GM19455 (cell line): Measurements from ENCODE around the gene KNOP1.

Experiments used
- ATAC-seq: cut with Tn5 transposase; IDR thresholded peaks from one replicate; pipeline ENCODE4 v1.9.1; 2021; ENCODE audit not compliant: unreplicated experiment

KNOP1 gene

GRCh38 chr16:19717741-19718623 is at the start of gene KNOP1, which contains the start of gene IQCK:
KNOP1 (minus strand) TSS chr16:19718227; CDS start chr16:19715035, 3,192 bp downstream.
IQCK (plus strand) TSS chr16:19718271; CDS start chr16:19718307, 36 bp downstream.
- ATAC-seq: peak; percentile 93

DNA sequence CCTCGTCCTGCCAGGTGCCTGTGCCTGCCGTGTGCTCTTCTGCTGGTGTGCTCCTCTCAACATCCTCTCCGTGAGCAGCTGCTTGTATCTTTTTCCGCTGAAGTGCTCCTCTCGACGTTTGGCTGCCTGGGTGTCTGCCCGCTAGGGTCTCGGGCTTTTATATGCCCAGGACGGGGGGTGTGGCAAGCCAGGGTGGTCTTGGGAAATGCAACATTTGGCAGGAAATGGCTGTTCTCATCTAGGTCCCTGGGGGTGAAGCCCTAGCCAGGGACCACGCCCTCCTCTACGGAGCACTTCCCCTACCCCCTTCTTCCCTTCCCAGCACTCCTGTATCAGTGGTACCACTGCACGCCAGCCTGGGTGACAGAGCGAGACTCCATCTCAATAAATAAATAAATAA is 49.5 kb upstream of the KNOP1 start:
- no peak for ATAC-seq

DNA sequence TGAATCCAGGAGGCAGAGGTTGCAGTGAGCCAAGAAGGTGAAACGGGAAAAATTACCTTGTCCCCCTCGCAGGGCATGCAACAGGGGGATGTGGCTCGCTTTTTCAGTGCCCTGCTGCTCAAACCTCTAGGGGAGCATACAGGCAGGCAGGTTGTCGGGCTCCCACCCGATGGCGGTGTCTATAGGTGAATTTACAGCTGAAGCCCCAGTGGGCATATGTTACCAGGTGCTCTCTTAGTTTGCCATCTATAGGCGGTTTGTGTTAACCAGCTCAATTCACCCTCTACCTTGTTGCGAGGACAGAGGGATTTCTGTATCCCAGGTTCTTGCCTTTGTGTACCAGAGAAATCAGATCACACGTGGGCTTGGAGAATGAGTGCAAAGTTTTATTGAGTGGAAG is 49.0 kb upstream of the KNOP1 start:
- ATAC-seq: no peak

- no peak for ATAC-seq
Measured at GRCh38 chr16:19766554-19766884, 48.5 kb upstream of the KNOP1 start.

DNA sequence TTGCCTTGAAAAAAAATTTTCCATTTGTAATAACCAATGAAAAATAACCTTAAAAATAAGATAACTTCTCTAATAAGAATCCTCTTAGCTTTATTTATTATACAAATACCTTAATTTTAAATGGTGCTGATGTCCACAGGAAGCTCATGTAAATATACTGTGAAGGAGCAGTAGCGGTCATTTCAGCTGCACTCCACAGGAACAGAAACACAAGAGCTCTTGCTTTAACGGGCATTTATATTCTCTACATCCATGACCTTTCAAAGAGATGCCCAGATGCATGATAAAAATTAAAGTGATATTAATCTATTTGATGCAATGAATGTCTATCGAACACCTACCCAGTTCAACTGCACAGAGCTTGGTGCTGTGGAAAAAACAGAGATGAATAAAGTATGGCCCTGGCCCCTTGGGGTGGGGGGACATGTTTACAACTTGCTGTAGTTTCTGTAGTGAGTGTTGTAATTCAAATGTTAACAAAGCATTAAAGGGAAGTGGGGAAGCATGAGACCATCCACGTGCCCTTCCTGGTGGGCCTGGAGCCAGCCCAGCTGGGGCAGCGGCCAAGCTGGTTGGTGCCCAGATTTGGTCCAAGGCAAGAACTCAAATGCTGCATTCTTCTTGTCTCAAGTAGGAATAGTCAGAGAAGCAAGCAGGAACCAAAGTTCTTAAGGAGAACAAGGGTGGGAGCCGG is 48.0 kb upstream of the KNOP1 start:
- no peak for ATAC-seq

GRCh38 chr16:19760356-19761060 is 42.5 kb upstream of the KNOP1 start:
- no peak for ATAC-seq

DNA sequence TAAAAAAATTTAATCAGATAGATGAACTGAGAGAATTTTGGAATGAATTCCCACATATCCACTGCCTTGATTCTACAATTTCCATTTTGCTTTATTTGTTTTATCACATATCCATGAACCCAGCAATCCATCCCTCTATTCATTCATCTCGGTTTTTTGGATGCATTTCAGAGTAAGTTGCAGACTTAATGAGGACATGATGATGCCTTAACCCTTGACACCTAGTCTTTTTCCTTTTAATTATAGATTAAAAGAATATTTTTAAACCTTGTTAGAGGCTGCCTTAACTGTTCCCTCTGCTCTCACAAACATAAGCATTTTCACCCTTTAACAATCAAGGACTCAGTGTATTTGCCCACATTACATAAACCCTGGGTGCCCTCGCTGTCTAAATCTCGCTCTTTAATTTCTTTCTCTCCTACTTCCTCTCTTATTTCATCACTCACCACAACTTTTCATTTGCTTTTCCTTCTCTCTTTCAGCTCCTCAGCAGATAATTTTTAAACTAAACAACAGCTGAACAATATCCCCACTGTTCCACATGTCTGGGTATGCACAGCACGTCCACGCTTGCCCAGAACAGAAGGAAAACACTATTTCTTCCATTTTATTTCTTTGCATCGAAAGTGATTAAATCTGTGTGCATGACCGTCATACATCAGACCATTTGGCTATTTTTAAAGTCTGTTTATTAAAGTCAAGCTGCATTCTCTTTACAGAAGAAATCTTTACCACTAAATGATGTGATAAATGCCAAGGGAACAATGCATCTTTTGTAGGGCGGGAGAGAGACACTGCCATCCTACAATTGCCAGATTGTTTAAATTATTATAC is 40.0 kb upstream of the KNOP1 start:
- ATAC-seq: no peak

DNA sequence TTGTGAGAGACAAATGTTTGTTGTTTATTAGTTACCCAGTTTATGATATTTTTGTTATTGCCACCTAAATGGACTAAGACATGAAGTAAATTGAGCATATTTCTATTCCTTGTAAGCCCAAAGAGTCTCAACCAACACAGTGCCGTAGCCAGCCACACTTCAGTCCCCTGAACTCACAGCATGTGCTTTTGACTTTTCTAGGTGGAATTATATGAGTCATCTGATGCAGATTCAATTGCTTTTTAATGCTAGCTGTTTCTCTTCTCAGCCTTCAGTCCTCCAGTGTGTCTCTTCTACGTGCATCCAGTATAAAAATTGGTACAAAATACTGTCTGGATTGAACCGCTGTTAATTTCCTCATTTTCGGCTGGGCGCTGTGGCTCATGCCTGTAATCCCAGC is 39.0 kb upstream of the KNOP1 start:
- ATAC-seq: no peak

DNA sequence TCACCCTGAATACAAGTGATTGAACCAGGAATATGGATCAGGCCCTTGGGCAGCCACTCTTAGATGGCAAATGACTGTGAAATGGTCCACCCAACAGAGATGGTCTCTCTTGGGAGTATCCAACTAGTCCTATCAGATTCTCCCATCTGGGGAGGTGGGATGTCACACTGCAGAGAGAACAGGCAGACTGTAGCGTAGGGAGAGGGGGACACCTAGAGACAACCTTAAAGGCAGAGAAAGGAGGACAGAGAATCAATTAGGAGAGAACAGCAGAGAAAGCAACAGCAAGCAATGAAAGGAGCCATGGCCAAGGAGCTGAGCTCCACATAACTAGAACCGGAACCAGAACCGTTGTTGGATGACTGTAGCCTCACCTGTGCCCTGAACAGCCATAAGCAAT is 37.2 kb upstream of the KNOP1 start:
- no peak for ATAC-seq

DNA sequence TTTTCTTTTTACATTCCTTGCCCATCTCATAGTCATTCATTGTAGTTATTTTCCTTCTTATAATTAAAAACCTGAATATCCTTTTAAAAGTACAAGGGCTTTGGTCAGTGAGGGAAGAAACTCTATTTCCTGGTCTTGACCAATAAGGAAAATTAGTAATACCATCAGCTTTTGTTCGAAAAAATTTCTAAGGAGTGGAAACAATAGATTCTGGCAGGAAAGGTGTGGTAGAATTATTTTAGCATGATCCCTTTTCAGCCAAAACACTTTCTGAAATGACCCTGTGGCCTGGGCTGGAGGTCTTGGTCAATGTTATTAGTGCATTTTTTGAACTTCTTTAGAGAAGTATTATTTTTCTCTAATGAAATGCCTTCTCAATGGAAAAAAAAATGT is 36.6 kb upstream of the KNOP1 start:
- no peak for ATAC-seq

GRCh38 chr16:19753815-19754643 is 36.0 kb upstream of the KNOP1 start:
- ATAC-seq: no peak

GRCh38 chr16:19751478-19752385 is 33.7 kb upstream of the KNOP1 start:
- no peak for ATAC-seq

GRCh38 chr16:19749571-19750080 is 31.6 kb upstream of the KNOP1 start:
- ATAC-seq: no peak

DNA sequence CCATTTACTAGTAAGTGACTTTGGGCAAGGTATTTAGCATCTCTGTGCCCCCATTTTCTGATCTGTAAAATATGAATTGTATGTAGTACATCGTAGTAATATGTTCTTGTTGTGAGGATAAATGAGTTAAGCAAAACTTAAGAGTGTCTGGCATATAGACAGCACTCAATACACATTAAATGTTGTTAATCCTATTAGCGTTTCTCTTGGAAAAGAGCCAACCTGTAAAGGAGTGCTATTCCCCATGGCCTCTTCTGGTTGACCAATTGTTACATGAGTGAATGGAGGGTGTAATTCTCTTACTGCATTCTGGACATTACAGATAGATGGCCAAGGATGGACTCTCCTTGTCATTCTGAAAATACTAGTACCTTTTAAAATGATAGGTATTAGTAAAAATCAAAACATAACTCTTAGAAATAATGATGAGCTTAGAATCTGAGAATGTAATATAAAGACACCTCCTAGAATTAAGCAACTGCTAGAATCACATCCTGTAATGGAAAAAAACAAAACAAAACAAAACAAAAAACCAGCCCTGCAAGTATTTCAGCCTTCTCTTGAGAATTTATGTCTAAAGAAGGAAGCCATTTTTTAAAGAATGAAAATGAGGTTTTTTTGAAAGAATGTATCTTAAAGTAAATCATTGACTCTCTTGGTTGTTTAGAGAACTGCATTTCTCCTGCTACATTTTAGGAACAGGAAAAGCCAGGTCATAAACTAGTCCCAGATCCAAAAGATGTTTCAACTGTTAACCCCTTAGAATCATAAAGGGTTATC is 30.6 kb upstream of the KNOP1 start:
- no peak for ATAC-seq

- no peak for ATAC-seq
Measured at GRCh38 chr16:19746561-19746960, 28.5 kb upstream of the KNOP1 start.

DNA sequence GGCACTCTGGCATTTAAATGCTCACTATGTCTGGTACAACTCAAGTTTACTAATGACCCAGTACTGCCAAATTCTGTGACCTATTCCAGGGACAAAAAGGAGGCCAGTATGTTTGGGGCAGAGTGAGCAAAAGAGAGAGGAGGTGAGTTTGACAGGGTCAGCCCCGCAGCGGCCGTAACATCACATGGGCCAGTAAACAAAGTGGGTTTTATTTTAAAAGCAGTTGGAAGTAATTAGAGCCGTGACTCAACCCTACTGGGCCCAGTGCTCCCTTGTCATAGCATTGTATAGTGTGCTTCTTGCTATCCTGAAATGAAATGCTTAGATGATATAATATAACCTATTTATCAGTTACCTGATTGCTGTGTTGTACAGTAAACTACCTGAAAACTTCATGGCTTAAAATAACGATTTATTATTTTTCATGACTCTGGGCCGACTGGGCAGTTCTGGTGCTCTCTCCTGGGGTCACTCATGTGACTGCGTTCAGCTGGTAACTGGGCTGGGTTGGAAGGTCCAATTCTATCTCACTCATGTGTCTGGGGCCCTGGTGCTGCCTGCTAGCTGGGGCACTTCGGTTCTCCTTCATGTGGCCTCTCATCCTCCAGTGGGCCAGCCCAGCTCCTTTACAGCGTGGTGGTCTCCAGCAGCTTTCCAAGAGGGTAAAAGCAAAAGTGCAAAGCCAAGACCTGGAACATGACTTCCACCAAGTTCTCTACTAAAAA is 27.4 kb upstream of the KNOP1 start:
- no peak for ATAC-seq

GRCh38 chr16:19744670-19745069 is 26.6 kb upstream of the KNOP1 start:
- ATAC-seq: no peak
